Glutamatergic neuron (in vitro differentiated cells): ENCODE results near the gene RBP7. TPM values are rescaled to one million over a fixed set of nuclear protein-coding genes. Genes with fewer than 3 reads are reported as not detected.

Source experiments
- DNase-seq: peaks from one replicate; pipeline ENCODE4 v3.0.0; 2022
- H3K27ac Mint-ChIP-seq: one replicate; pipeline ENCODE4 v1.8.0; 2020; ENCODE audit warnings: mild to moderate bottlenecking, mixed read lengths, inconsistent platforms; ENCODE audit not compliant: unreplicated experiment
- H3K27me3 Mint-ChIP-seq: one replicate; pipeline ENCODE4 v1.8.0; 2020; ENCODE audit warnings: mild to moderate bottlenecking, moderate library complexity, mixed read lengths, inconsistent platforms; ENCODE audit not compliant: unreplicated experiment
- H3K36me3 Mint-ChIP-seq: one replicate; pipeline ENCODE4 v1.8.0; 2020; ENCODE audit warnings: mild to moderate bottlenecking, mixed read lengths, inconsistent platforms; ENCODE audit not compliant: unreplicated experiment
- H3K4me1 Mint-ChIP-seq: one replicate; pipeline ENCODE4 v1.8.0; 2020; ENCODE audit warnings: mild to moderate bottlenecking, low read depth, mixed read lengths, inconsistent platforms; ENCODE audit not compliant: unreplicated experiment
- H3K4me3 Mint-ChIP-seq: one replicate; pipeline ENCODE4 v1.8.0; 2020; ENCODE audit warnings: mild to moderate bottlenecking, mixed read lengths, inconsistent platforms; ENCODE audit not compliant: unreplicated experiment
- H3K9me3 Mint-ChIP-seq: one replicate; pipeline ENCODE4 v1.8.0; 2020; ENCODE audit warnings: mild to moderate bottlenecking, moderate library complexity, mixed read lengths, inconsistent platforms; ENCODE audit not compliant: unreplicated experiment
- total RNA-seq: library from RNA; stranded (reverse); fragmentation: NEBNext Ultra II Directional; extraction: Animal tissue kit (Norgen Biotek cat#: 25700); gene quantifications from one replicate; pipeline ENCODE4 v1.2.1, GENCODE V29; 2021; ENCODE audit not compliant: unreplicated experiment
- TF ChIP-seq, protein P1 (sequence below): fragments of 200-600 bp; sonication (generic); IDR thresholded peaks from one replicate; pipeline ENCODE4 v1.5.0; 2021; ENCODE audit not compliant: partially characterized antibody, unreplicated experiment

RBP7 gene
- total RNA-seq, 1 donor from 2014 or later: not detected

DNA sequence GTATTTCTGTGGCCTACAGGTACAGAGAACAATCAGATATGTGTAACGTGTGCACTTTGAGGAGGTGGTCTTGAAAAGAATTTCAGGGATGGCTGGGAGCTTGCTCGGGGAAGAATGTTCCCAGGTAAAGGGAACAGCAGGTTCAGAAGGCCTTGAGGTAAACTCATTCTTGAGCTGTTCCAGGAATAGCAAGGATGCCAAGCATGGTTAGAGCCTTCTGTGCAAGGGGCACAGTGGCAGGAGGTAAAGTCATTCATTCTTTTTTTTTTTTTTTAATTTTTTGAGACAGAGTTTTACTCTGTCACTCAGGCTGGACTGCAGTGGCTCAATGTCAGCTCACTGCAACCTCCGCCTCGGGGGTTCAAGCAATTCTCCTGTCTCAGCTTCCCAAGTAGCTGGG is 45.7 kb downstream of the RBP7 start:
- Mint-ChIP-seq H3K4me3 (no peak overlapping the region), H3K36me3 (no peaks in the 10 kb centered on the region), H3K27ac (no peak overlapping the region), H3K4me1 (peaks cover 16% of the 10 kb centered on the region), H3K9me3 (no peaks in the 10 kb centered on the region), H3K27me3 (peaks cover 3% of the 10 kb centered on the region)
- DNase-seq: no peak
- TF ChIP-seq, protein P1, sequence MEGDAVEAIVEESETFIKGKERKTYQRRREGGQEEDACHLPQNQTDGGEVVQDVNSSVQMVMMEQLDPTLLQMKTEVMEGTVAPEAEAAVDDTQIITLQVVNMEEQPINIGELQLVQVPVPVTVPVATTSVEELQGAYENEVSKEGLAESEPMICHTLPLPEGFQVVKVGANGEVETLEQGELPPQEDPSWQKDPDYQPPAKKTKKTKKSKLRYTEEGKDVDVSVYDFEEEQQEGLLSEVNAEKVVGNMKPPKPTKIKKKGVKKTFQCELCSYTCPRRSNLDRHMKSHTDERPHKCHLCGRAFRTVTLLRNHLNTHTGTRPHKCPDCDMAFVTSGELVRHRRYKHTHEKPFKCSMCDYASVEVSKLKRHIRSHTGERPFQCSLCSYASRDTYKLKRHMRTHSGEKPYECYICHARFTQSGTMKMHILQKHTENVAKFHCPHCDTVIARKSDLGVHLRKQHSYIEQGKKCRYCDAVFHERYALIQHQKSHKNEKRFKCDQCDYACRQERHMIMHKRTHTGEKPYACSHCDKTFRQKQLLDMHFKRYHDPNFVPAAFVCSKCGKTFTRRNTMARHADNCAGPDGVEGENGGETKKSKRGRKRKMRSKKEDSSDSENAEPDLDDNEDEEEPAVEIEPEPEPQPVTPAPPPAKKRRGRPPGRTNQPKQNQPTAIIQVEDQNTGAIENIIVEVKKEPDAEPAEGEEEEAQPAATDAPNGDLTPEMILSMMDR: no peak

DNA sequence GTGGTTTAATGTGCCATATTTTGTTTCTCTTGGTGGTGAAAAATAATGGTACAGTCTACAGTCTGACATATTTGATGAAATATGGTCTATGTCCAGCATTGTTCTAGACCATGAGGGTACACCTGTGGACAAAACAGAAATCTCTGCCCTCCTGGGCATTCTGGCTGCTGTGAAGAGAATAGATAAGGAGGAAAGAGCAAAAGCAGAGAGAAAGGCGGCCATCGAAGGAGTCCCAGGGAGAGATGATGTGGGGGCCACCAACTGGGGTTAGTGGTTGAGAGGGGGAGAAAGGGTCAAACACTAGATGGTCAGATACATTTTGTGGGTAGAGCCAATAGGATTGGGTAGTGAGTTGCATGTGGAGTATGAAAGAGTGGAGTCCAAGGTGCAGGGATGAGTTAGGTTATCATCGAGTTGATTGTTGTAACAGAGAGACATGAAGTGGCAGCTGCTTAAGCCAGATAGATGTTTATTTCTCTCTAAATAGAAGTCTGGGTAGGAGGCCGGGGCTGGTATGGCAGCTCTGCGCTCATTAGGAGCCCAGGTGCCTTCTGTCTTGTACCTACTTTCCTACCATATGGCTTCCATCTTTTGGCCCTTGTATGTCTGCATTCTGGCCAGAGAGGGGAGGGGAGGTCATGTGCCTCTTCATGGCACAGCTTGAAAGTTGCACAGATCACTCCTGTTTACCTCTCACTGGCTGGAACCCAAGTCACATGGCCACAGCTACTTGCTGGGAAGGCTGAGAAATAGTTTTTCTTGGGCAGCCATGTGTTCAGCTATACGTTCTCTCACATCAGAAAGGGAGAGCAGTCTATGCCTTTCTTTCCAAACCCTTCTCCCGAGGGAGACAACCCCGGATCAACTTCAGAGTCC is 48.7 kb downstream of the RBP7 start:
- peak overlapping the region; percentile 82 for H3K27ac Mint-ChIP-seq
- H3K4me1 Mint-ChIP-seq: peaks cover 20% of the 10 kb centered on the region
- no peaks in the 10 kb centered on the region for H3K9me3 Mint-ChIP-seq
- TF ChIP-seq, protein P1: no peak
- no peak for DNase-seq
- peaks cover 3% of the 10 kb centered on the region for H3K27me3 Mint-ChIP-seq
- peak overlapping the region; percentile 67 for H3K4me3 Mint-ChIP-seq
- H3K36me3 Mint-ChIP-seq: no peaks in the 10 kb centered on the region

DNA sequence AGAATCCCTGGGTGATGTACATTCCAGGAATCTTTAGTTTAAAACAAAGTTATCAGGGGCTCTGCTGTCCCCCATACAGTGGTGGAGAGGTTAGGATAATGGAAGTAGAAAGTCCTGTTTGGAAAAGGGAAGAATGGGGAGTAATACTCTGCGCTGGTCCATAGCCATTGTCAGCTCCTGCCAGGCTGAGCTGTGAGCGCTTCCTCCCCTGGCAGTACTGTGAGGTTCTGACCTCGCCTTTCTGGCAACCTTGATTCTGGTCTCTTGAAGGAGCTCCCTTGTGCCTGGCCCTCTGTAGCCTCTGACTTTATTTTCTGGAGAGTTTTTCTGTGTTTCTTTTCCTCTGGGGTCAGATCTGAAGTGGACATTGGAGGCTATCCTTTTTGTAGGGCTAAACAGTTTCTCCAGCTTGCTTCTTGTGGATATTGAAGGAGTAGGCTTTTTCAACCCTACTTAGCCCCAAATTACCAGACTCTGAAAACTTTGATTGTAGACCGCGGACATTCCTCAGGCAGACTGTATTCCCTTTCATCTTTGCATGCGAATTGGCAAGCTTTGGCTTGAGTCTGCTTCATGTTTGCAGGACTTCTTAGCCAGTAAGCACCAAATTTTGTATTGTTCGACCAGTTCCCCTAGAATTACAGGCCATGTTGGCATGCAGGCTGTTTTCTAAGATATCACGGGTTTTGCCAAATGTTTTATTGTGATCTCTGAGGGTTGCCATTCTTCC is 49.5 kb downstream of the RBP7 start:
- Mint-ChIP-seq H3K4me1 (peaks cover 20% of the 10 kb centered on the region), H3K27me3 (no peaks in the 10 kb centered on the region), H3K4me3 (no peak overlapping the region), H3K36me3 (no peaks in the 10 kb centered on the region), H3K9me3 (no peaks in the 10 kb centered on the region), H3K27ac (peak overlapping the region; percentile 82)
- TF ChIP-seq, protein P1: no peak
- DNase-seq: no peak

DNA sequence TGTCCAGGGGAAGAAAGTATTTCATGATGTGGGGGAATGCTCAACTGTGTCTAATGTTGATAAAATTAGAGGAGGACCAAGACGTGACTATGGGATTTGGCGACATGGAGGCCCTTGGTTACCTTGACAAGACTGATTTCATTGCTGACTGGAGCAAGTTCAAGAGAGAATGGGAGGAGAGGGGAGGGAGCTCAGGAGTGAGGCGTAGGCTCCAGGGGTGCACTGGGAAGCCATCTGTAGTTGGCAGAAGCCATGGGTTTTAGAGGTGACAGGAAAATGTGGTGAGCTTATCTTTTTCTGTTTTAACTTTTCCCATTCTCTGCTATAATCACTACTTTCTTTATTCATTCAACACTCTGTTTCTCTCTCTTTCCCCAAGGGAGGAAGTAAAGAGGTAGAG is 51.6 kb downstream of the RBP7 start:
- Mint-ChIP-seq H3K36me3 (peaks cover 4% of the 10 kb centered on the region), H3K27ac (no peak overlapping the region), H3K4me1 (peaks cover 21% of the 10 kb centered on the region), H3K9me3 (no peaks in the 10 kb centered on the region), H3K4me3 (no peak overlapping the region), H3K27me3 (no peaks in the 10 kb centered on the region)
- no peak for DNase-seq
- TF ChIP-seq, protein P1: no peak

DNA sequence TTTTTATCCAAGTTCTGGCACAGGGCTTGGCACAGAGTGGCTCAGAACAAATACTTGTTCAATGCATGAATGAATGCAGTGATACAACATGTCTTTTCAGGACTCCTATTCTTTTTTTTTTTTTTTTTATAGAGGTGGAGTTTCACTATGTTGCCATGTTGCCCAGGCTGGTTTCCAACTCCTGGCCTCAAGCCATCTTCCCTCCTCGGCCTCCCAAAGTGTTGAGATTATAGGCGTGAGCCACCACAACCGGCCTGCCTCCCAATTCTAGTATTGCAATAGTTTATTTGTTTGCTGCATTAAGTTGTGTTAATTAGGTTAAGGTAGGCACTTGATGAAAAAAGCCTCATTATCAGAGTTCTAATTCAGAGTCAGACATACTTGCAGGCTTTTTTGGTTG is 53.6 kb downstream of the RBP7 start:
- Mint-ChIP-seq H3K27me3 (peaks cover 4% of the 10 kb centered on the region), H3K27ac (no peak overlapping the region), H3K4me1 (peaks cover 15% of the 10 kb centered on the region), H3K4me3 (no peak overlapping the region), H3K36me3 (peaks cover 4% of the 10 kb centered on the region), H3K9me3 (no peaks in the 10 kb centered on the region)
- DNase-seq: no peak
- TF ChIP-seq, protein P1: no peak
